Astrocyte of the cerebellum (primary cell): ENCODE data around the gene MED22.

ENCODE experiments used
- DNase-seq: peaks from one replicate; pipeline ENCODE4 v3.0.0-alpha.2; 2011; ENCODE audit warnings: low read depth
- H3K4me3 ChIP-seq: 2 replicates; pipeline ENCODE4 v1.5.1; 2011; ENCODE audit warnings: mild to moderate bottlenecking, low read depth, low read length, moderate library complexity
- in situ Hi-C: cut with HindIII; loops from 2 replicates; pipeline ENCODE4 v1.10.0; 2017; ENCODE audit warnings: low sequenced_read_pairs
- TF ChIP-seq, protein P1 (sequence below): IDR thresholded peaks from 2 replicates; pipeline ENCODE4 v1.5.1; 2012; ENCODE audit warnings: low read length, low read depth, moderate library complexity, mild to moderate bottlenecking; ENCODE audit errors: missing control alignments

Gene MED22

DNA sequence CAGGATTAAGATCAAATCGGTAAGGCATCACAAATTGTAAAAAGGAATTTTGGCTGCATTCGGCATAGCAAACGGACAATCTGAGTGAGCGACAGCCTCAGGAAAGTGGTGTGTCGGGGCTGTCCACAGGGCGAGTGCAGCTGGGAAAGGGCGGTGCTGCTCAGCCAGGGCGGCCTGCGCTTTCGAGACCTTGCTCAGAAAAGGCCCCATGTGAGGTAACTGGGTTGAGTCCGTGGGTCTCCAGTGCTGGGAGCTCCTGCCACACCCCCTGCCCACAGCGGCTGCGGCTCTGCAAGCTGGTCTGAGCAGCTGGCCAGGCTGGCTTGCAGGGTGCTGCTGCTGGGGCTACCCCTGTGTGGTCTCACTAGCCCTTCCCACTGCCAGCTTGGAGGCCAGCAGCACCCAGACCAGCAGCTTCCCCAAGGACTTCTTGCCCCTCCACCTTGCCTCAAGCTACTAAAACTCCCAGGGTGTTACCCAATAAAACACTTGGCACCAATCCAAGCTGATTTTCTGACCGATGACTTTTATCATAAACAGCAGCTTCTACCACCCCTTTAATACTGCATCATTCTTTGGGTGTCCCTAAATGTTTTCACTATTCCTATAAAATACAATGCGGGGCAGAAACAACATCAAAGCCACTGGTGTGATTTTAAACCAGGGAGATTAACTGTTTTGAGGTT is 14.6 kb upstream of the MED22 start:
- TF ChIP-seq, protein P1, sequence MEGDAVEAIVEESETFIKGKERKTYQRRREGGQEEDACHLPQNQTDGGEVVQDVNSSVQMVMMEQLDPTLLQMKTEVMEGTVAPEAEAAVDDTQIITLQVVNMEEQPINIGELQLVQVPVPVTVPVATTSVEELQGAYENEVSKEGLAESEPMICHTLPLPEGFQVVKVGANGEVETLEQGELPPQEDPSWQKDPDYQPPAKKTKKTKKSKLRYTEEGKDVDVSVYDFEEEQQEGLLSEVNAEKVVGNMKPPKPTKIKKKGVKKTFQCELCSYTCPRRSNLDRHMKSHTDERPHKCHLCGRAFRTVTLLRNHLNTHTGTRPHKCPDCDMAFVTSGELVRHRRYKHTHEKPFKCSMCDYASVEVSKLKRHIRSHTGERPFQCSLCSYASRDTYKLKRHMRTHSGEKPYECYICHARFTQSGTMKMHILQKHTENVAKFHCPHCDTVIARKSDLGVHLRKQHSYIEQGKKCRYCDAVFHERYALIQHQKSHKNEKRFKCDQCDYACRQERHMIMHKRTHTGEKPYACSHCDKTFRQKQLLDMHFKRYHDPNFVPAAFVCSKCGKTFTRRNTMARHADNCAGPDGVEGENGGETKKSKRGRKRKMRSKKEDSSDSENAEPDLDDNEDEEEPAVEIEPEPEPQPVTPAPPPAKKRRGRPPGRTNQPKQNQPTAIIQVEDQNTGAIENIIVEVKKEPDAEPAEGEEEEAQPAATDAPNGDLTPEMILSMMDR: no peak
- no peak for DNase-seq

DNA sequence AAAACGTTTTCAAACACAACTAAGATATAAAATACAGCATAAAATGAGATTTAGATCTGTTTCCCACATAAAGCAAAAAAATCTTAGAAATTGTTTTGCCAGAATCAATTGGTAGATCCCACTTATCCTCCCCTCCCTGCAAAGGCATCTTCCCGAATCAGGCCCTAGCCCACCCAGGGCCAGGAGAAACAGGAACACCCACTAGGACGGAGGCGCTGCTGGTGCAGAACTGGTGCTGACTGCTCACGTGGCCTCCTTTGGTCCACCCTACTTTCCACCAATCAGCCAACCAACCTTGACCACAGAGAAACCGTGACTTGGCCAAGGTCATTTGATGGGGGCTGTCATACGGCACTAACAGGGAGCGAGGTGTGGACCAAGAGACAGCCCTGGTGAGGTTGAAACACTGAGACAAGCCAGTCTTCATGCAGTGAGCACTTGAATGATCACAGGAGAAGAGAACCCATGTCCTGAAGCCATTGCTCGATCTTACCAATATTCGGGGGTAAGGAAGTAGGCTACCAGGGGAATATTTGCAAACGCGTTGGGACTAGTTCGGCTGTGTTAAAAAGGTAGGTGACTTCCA is 13.7 kb upstream of the MED22 start:
- TF ChIP-seq, protein P1: no peak

More for the DNA sequence above, 14.6 kb upstream of the MED22 start:
- no peak overlapping the region for H3K4me3 ChIP-seq
- in situ Hi-C loops: no loop called here

DNA sequence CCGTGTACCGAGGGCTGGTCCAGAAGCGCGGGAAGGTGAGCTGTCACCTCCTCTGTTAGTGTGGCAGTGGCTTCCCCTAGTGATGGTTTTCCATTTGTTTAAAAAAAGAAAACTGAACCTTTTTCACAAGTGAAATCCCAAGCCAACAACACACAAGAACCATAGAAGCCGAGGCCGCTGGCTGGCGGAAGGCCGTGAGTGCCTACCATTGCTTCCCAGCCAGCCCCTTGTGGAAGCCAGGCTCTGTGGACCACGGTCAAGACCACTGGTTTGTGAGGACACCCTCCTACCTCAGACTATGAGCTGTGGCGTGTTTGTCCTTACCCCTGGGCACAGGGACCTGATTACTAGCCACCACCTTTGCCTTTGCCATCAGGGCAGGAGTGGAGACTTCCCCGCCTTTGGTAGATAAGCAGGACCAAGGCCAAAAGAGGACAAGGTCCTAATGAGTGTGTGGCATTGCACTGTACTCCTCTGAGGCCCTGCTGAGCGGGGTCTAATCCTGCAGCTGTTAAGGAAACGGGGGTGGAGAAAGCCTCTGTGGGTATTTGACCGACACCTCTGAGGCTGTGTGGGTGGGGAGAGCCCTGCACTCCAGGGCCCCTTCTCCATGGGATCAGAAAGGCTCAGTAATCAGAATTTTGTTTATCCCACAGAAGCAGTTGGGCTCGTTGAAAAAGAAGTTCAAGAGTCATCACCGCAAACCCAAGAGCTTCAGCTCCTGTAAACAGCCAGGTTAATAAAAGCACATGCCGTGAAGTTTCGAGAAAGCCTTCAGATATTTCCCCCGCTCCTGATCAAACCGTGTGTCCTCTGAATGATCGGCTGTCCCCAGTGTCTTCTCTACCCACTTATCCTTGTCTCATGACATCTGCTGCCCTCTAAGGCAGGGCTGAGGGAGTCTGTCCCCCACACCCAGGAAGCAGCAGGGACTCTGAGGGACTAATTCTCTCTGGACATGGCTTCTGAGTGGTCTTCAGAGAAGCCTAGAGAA is 12.8 kb upstream of the MED22 start:
- TF ChIP-seq, protein P1: no peak
- H3K4me3 ChIP-seq: no peak overlapping the region
- in situ Hi-C loops: no loop called here
- DNase-seq: no peak

More for the DNA sequence above, 13.7 kb upstream of the MED22 start:
- DNase-seq: no peak
- no peak overlapping the region for H3K4me3 ChIP-seq
- in situ Hi-C loops: no loop called here

GRCh38 chr9:133359399-133360175 is 11.7 kb upstream of the MED22 start:
- in situ Hi-C loops: no loop called here
- no peak for DNase-seq
- no peak overlapping the region for H3K4me3 ChIP-seq
- TF ChIP-seq, protein P1: peak; percentile 17

DNA sequence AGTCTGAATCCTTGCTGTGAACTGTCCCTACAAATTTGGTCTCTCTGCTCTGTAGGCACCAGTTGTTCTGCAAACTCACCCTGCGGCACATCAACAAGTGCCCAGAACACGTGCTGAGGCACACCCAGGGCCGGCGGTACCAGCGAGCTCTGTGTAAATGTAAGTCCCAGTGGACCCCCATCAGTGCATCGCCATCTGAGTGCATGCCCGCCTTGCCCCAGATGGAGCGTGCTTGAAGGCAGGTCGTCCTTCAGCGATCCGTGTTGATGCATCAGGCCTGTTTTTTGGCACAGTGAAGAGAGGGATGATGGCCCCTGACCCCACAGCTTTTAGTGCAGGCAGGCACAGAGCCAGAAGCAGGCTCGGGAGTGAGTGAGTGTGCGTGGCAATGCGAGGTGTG is 9.7 kb upstream of the MED22 start:
- no peak for DNase-seq
- TF ChIP-seq, protein P1: no peak
- H3K4me3 ChIP-seq: no peak overlapping the region
- in situ Hi-C loops: no loop called here
